ENCODE results near the gene PHF19. TPM values are rescaled to one million over a fixed set of nuclear protein-coding genes. Genes with fewer than 3 reads are reported as not detected.

The PHF19 gene
- total RNA-seq, 2 experiments from 2014 or later, result 331 to 351 TPM

DNA sequence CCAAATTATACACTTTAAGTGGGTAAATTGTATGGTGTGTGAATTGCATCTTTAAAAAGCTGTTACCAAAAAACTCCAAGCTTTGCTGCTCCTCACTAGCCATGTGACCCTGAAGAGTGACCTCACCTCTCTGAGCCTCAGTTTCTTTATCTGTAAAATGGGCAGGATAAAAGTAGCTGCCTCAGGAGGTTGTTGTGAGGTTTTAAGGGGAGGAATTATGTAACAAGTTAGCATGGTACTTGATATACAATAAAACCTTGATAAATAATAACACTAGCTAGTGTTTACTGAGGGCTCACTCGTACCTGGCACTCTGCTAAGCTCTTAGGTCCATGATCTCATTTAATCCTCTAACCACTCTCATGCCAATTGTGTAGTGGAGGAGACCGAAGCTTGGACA is 19.0 kb upstream of the PHF19 start:
- DNase-seq, result no peak
- peaks cover 88% of the 10 kb centered on the region for H3K4me1 Mint-ChIP-seq
- H3K9me3 Mint-ChIP-seq, result no peaks in the 10 kb centered on the region
- ChIA-PET CTCF (interaction anchor here (1.0 to 1.4 kb wide), 4 partner anchors 15 to 199 kb away, joined by 3 to 4 read pairs (median 4); no protein-coding TSS in a partner anchor), POLR2A (interaction anchor here (0.6 to 0.9 kb wide), 4 partner anchors 23 to 39 kb away, joined by 3 to 9 read pairs (median 6); no protein-coding TSS in a partner anchor)
- H3K4me3 Mint-ChIP-seq, result no peak overlapping the region
- H3K27ac Mint-ChIP-seq, result peak overlapping the region; percentile 78
- peaks cover 33% of the 10 kb centered on the region for H3K36me3 Mint-ChIP-seq (ENCODE audit: low read depth)
- H3K27me3 Mint-ChIP-seq, result no peaks in the 10 kb centered on the region

DNA sequence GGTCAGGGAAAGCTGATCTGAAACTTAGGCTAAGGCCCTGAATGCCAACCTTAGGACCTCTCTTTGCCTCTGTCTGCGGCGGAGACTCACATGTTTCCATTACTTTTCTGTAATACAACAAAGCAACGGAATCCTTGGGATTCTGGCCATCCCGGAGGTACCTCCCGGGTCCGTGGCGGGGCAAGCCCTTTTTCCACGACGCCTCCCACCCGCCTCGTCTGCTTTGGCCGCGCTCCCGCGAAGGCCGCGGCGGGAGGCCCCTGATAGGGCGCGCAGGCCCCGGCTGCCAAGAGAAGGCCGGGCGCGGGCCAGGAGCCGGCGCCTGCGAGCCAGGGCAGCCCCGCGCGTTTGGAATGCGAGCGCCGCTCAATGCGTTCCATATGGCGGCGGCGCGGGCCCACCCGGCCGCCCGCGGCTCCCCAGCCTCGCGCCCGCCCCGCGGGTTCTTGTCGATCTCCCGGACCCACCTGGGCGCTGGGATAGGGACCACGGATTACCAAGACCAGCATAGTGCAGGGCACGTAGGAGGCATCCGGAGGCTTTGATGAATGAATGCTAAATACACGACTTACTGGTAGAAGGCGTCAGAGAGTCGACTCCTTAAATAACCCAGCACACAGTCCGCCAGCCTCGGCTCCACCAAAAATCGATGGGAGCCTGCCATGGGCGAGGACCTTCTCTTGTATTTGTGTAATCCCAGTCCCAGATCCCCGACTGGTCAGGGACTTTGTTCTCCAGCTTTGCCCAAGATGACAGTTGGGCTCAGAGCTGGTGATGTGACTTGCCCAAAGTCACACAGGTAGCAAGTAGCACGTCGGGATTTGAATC is 17.5 kb upstream of the PHF19 start:
- Mint-ChIP-seq H3K27ac (peak overlapping the region; percentile 99), H3K4me1 (peaks cover 88% of the 10 kb centered on the region), H3K27me3 (no peaks in the 10 kb centered on the region), H3K4me3 (no peak overlapping the region), H3K36me3 (ENCODE audit: low read depth) (peaks cover 23% of the 10 kb centered on the region), H3K9me3 (no peaks in the 10 kb centered on the region)
- ChIA-PET POLR2A (interaction anchor here (0.6 kb wide), 1 partner anchor 167 kb away, joined by 8 read pairs; no protein-coding TSS in a partner anchor), CTCF (interaction anchor here (0.6 to 1.8 kb wide), 6 partner anchors 10 to 172 kb away, joined by 3 to 7 read pairs (median 4); no protein-coding TSS in a partner anchor)
- no peak for DNase-seq

DNA sequence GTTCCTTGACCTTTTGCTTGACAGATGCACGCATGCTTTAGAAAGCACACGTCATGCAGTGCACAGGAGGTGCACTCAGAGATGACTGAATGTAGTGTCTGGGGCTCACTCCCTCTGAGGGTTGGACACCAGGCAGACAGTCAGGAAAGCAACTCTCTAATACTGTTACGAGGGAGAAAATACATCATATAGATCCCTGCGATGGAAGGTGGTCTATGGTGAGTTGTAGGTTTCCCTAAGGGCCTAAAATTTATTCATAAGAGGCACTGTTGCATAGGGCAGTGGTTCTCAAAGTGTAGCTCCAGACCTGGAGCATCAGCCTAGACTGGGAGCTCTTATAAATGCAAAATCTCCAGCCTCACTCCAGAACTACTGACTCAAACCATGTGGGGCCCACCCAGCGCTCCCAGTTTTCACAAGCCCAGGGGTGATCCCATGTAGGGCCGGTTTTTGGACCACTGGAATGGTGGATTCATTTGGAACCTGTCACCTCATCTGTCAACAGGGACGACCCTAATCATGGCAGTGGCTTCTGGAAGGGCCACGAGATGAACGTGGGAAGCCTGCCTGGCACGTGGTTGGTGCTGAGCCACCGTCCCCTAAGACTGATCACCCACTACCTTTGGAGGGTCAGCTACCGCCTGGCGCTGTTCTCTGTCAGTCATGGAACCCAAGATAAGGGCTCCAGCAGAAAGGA is 16.8 kb upstream of the PHF19 start:
- Mint-ChIP-seq H3K27me3 (no peaks in the 10 kb centered on the region), H3K27ac (peak overlapping the region; percentile 99), H3K4me3 (peak overlapping the region; percentile 10), H3K4me1 (peaks cover 91% of the 10 kb centered on the region), H3K36me3 (ENCODE audit: low read depth) (peaks cover 23% of the 10 kb centered on the region), H3K9me3 (no peaks in the 10 kb centered on the region)
- no peak for DNase-seq
- ChIA-PET POLR2A (no interaction called here), CTCF (interaction anchor here (0.8 to 2.6 kb wide), 5 partner anchors 10 to 33 kb away, joined by 3 to 12 read pairs (median 4); partner anchors contain the start of gene TRAF1)

DNA sequence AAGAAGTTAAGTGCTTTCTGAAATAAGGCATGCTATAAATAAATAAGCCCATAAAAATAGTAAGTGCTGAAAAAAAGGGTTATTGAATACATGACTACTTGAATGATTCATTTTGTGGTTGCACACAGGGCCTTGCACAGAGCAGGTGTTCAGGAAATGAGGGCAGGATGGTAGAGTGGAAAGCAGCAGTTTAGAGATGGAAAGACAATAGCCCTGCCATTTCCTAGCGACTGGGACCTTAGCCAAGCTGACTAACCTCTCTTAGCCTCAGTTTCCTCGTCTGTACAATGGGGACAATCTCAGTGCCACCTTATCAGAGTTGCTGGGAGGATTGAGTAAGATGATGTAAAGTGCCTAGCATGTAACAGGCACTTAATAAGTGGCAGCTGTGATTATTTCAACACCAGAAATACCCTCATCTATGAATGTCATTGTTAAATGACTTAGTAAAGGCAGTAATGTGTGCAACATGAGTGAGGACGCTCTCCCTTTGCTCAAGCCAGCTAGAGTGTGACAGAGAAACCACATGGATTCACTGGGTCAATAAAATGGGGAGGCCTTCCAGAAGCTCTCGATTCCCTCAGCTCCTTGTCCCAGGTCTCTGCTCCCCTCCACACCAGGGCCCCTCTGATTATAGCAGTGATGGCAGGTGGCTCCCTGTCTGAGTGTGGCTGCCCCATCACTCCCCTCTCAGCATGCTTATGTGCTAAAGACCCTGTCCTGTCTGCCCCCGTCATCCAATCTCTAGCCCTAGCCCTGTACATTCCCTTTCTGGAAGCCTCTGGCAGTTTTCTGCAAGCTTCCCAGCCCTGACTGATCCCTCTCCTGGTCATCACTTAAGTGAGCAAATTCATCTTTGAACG is 16.0 kb upstream of the PHF19 start:
- CTCF ChIA-PET, result interaction anchor here (0.8 to 2.6 kb wide), 9 partner anchors 9 to 138 kb away, joined by 3 to 12 read pairs (median 4); partner anchors contain the start of gene TRAF1
- H3K9me3 Mint-ChIP-seq, result no peaks in the 10 kb centered on the region
- peak overlapping the region; percentile 62 for H3K4me3 Mint-ChIP-seq
- peak; percentile 77 for DNase-seq
- no peaks in the 10 kb centered on the region for H3K27me3 Mint-ChIP-seq
- peaks cover 21% of the 10 kb centered on the region for H3K36me3 Mint-ChIP-seq (ENCODE audit: low read depth)
- H3K4me1 Mint-ChIP-seq, result peaks cover 91% of the 10 kb centered on the region
- H3K27ac Mint-ChIP-seq, result peak overlapping the region; percentile 99
- POLR2A ChIA-PET, result interaction anchor here (0.6 to 2.4 kb wide), 3 partner anchors 15 to 36 kb away, joined by 4 to 11 read pairs (median 5); partner anchors contain the start of gene PHF19

DNA sequence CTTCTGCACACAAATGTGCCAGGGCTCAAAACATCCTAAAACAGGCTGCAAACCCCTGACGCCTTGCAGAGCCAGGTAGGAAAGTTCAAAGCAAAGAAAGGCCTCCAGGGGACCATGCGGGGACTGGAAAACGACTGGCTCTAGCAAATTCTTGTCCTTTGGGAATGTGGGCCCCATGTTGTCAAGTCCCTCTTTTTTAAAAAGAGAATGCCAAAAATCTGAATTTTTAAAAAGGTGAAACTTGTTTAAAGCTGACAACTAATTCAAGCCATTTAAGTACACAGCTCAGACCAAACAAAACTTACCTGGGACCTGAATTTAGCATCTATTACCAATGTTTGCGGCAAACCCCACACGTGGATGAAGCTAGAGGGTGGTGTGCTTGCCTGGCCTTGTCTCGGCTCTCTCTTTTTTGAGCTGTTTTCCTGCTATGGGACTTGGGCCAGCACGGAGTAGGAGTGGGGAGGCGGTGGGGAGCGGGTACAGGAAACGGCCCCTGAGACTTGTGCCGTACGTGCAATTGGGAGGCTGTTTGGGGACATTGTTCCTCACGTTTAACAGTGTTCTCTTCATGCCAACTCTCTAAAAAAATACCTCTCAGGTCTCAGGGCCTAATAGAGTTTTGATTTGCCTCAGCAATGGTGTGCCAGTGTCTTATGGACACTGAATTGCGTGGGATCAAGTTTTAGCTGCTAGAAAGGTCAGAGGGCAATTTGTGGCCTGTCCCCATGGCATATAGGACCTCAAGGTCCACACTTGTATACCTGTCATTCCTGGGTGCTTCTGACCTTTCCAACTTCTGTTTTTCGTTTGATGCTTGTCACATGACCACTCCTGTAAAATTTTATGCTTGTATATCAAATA is 15.1 kb upstream of the PHF19 start:
- no peaks in the 10 kb centered on the region for H3K9me3 Mint-ChIP-seq
- CTCF ChIA-PET, result interaction anchor here (1.0 to 2.6 kb wide), 9 partner anchors 8 to 137 kb away, joined by 3 to 12 read pairs (median 4); no protein-coding TSS in a partner anchor
- no peaks in the 10 kb centered on the region for H3K27me3 Mint-ChIP-seq
- H3K4me1 Mint-ChIP-seq, result peaks cover 92% of the 10 kb centered on the region
- H3K36me3 Mint-ChIP-seq (ENCODE audit: low read depth), result peaks cover 19% of the 10 kb centered on the region
- POLR2A ChIA-PET, result interaction anchor here (0.6 to 2.4 kb wide), 5 partner anchors 14 to 39 kb away, joined by 4 to 11 read pairs (median 5); partner anchors contain the start of genes PHF19 and TRAF1
- H3K27ac Mint-ChIP-seq, result peak overlapping the region; percentile 99
- DNase-seq, result no peak
- H3K4me3 Mint-ChIP-seq, result peak overlapping the region; percentile 62

DNA sequence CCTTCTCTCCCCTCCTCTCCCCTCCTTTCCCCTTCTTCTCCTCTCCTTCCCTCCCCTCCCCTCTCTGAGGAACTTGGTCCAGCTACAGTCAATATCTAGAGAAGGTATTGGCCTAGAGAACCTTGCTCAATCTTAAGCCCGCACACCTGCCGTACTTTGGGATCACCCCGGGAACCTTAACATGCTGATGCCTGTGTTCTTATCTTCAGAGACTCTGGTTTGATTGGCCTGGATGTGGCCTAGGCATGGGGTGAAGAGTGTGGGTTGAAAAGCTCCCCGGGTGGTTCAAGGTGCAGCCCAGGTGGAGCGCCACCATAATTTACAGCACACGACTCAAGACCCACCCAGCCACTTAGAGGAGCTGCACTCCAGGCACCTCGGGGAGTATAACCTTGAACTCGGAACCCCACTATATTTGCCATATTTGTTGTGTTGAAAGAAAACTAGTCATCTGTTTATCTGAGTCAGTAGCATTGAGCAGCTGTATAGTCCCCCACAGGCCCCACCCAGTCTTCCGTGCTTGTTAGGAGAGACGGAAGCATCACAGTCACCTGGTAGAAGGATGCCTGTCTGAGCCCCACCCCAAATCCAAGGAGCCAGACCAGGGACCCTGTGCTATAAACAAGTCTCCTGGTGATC is 14.4 kb upstream of the PHF19 start:
- no peaks in the 10 kb centered on the region for H3K27me3 Mint-ChIP-seq
- peak overlapping the region; percentile 99 for H3K27ac Mint-ChIP-seq
- POLR2A ChIA-PET, result interaction anchor here (0.6 to 2.4 kb wide), 6 partner anchors 13 to 183 kb away, joined by 4 to 11 read pairs (median 5); partner anchors contain the start of genes PHF19 and TRAF1
- peak; percentile 80 for DNase-seq
- CTCF ChIA-PET, result interaction anchor here (1.0 to 2.6 kb wide), 5 partner anchors 8 to 35 kb away, joined by 4 to 12 read pairs (median 5); no protein-coding TSS in a partner anchor
- peaks cover 93% of the 10 kb centered on the region for H3K4me1 Mint-ChIP-seq
- peak overlapping the region; percentile 62 for H3K4me3 Mint-ChIP-seq
- no peaks in the 10 kb centered on the region for H3K9me3 Mint-ChIP-seq
- H3K36me3 Mint-ChIP-seq (ENCODE audit: low read depth), result peaks cover 15% of the 10 kb centered on the region

DNA sequence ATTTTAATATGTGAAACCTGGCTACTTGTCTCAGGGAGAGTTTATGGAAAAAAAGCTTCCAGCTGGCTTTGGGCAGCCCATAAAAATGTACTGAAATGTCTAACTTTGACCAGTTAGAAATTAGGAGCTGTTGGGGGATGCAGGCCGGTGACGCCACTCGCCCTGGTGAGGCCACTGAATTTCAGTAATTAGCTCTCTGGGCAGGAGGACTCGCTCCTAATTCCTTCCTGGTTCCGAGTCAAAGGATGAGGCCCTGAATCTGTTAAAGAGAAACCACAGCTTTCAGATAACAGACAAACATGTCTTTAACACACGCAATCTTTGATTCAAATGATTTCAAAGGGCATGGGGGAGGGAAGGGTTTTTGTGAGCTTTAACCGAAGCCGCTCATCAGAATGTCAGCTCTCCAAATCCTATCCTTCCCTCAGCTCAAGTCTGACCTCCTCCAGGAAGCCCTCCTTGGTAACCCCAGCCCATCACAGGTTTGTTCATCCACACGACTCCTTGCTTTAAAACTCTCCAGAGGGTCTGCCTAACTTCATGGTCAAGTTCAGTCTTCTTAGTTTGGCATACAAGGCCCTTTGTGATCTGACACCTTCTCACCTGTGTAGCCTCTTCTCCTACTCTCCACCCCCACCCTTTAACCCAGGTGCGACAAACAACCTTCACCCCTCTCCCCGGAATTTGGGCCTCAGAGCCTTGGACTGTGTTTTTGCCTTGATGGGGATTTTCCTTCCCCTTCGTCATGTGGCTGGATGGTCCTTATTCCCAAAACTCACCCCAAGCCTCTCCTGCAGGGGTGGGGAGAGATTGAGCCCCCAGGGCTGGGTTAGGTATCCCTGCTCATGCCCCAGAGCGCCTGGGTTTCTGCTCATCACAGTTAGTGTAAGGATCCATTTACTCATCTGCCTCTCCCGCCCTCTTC is 13.6 kb upstream of the PHF19 start:
- ChIA-PET POLR2A (interaction anchor here (0.6 to 2.4 kb wide), 9 partner anchors 9 to 295 kb away, joined by 3 to 11 read pairs (median 4); partner anchors contain the start of genes PHF19 and TRAF1), CTCF (interaction anchor here (0.8 to 1.1 kb wide), 6 partner anchors 12 to 74 kb away, joined by 3 to 6 read pairs (median 3); no protein-coding TSS in a partner anchor)
- Mint-ChIP-seq H3K27ac (peak overlapping the region; percentile 99), H3K36me3 (ENCODE audit: low read depth) (peaks cover 17% of the 10 kb centered on the region), H3K9me3 (no peaks in the 10 kb centered on the region), H3K27me3 (no peaks in the 10 kb centered on the region), H3K4me3 (peak overlapping the region; percentile 62), H3K4me1 (peaks cover 94% of the 10 kb centered on the region)
- DNase-seq, result peak; percentile 71

DNA sequence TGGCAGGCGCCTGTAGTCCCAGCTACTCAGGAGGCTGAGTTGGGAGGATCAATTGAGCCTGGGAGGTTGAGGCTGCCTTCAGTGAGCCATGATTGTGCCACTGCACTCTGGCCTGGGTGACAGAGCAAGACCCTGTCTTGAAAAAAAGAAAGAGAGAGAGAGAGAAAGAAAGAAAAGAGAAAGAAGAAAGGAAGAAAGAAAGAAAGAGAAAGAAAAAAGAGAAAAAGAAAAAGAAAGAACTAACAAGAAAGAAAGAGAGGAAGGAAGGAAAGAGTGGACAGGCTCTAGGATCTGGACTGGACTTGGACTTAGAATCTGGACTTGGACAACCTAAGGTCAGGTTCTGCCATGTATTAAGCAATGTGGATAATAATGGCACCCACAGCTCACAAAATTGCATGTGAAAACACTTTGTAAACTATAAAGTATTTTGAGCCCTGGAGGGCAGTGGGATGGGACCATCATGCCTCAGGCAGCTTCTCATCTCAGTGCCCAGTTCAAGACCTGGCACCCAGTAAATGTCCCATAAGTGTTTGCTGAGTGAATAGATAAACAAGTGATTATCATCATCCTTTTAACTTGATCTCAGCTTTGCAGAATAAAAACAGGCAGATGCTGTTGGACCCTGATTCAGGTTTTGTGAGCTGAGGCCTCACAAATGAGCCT is 12.8 kb upstream of the PHF19 start:
- Mint-ChIP-seq H3K9me3 (no peaks in the 10 kb centered on the region), H3K4me1 (peaks cover 89% of the 10 kb centered on the region), H3K36me3 (ENCODE audit: low read depth) (peaks cover 17% of the 10 kb centered on the region), H3K27ac (peak overlapping the region; percentile 99), H3K27me3 (no peaks in the 10 kb centered on the region), H3K4me3 (peak overlapping the region; percentile 62)
- no peak for DNase-seq
- ChIA-PET POLR2A (interaction anchor here (0.6 to 1.9 kb wide), 4 partner anchors 13 to 296 kb away, joined by 3 to 5 read pairs (median 4); no protein-coding TSS in a partner anchor), CTCF (interaction anchor here (0.6 to 1.2 kb wide), 9 partner anchors 9 to 75 kb away, joined by 3 to 6 read pairs (median 3); no protein-coding TSS in a partner anchor)

DNA sequence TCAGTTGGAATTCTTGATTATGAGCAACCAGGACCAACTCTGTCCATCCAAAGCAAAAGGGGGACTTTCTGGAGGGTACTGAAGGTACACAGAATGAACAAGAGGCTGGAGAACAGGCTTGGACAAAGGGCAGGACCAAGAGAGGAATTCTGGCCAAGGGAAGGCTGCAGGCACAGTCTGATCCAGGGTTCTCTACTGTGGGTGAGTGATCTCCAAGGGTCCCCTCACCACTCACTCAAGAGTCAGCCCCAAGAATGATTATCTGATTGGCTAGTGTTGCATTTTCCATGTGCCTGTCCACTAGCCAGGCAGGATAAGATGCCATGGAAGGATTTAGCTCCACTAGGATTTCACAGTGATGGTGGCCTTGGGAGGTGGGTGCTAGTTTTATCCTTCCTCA is 11.6 kb upstream of the PHF19 start:
- H3K4me1 Mint-ChIP-seq, result peaks cover 89% of the 10 kb centered on the region
- H3K9me3 Mint-ChIP-seq, result no peaks in the 10 kb centered on the region
- H3K4me3 Mint-ChIP-seq, result no peak overlapping the region
- H3K36me3 Mint-ChIP-seq (ENCODE audit: low read depth), result peaks cover 20% of the 10 kb centered on the region
- ChIA-PET CTCF (interaction anchor here (0.8 to 2.1 kb wide), 6 partner anchors 8 to 46 kb away, joined by 3 to 6 read pairs (median 4); no protein-coding TSS in a partner anchor), POLR2A (no interaction called here)
- H3K27ac Mint-ChIP-seq, result peak overlapping the region; percentile 99
- no peak for DNase-seq
- H3K27me3 Mint-ChIP-seq, result no peaks in the 10 kb centered on the region

All from activated CD4-positive, alpha-beta T cell treated with anti-CD3 and anti-CD28 coated beads, Interleukin-2, amount 10 ng/mL, durations not matched to agents 7 days and 5 days (primary cell).